ENCODE results near the gene PRRC1.

PRRC1 gene

GRCh38 chr5:127513408-127513970 lies 4.0 kb upstream of the PRRC1 start:
- H4K20me1 ChIP-seq = peaks cover 3% of the 10 kb centered on the region
- H3K36me3 ChIP-seq = no peaks in the 10 kb centered on the region
- H3K27ac ChIP-seq = no peak overlapping the region
- H3K9me3 ChIP-seq = no peaks in the 10 kb centered on the region
- H3K4me3 ChIP-seq = no peak overlapping the region
- no peak for TF ChIP-seq Cebpa-rat (IDR thresholded peaks at IDR 0.05)
- no peaks in the 10 kb centered on the region for H3K27me3 ChIP-seq
- H3K9ac ChIP-seq = no peak overlapping the region
- H3K4me2 ChIP-seq = no peak overlapping the region
- H3K4me1 ChIP-seq = peaks cover 5% of the 10 kb centered on the region

GRCh38 chr5:127514816-127515215 lies 2.6 kb upstream of the PRRC1 start:
- H4K20me1 ChIP-seq = peaks cover 14% of the 10 kb centered on the region
- no peak for TF ChIP-seq Cebpa-rat (IDR thresholded peaks at IDR 0.05)
- no peak overlapping the region for H3K4me3 ChIP-seq
- H3K4me1 ChIP-seq = peaks cover 18% of the 10 kb centered on the region
- no peaks in the 10 kb centered on the region for H3K27me3 ChIP-seq
- H3K4me2 ChIP-seq = no peak overlapping the region
- peaks cover 3% of the 10 kb centered on the region; the same call in 1 of the 2 replicates for H3K9me3 ChIP-seq
- H3K27ac ChIP-seq = no peak overlapping the region
- H3K9ac ChIP-seq = no peak overlapping the region
- peaks cover 8% of the 10 kb centered on the region for H3K36me3 ChIP-seq

- no peak overlapping the region for H3K4me3 ChIP-seq
- H3K4me2 ChIP-seq = no peak overlapping the region
- peaks cover 18% of the 10 kb centered on the region for H3K4me1 ChIP-seq
- H3K9me3 ChIP-seq = peaks cover 14% of the 10 kb centered on the region
- H3K27me3 ChIP-seq = no peaks in the 10 kb centered on the region
- H3K9ac ChIP-seq = no peak overlapping the region
- H4K20me1 ChIP-seq = peaks cover 21% of the 10 kb centered on the region
- no peak for TF ChIP-seq Cebpa-rat (IDR thresholded peaks at IDR 0.05)
- peaks cover 19% of the 10 kb centered on the region for H3K36me3 ChIP-seq
- no peak overlapping the region for H3K27ac ChIP-seq
These were observed 1.6 kb upstream of the PRRC1 start for GRCh38 chr5:127515693-127516440.

GRCh38 chr5:127517110-127517479 lies 345 bp upstream of the PRRC1 start:
- Histone ChIP-seq H3K9ac (peak overlapping the region; percentile 71), H3K9me3 (peaks cover 25% of the 10 kb centered on the region), H3K4me1 (peaks cover 18% of the 10 kb centered on the region), H3K27me3 (no peaks in the 10 kb centered on the region), H3K4me2 (peak overlapping the region; percentile 78), H3K27ac (peak overlapping the region; percentile 42; the same call in 1 of the 2 replicates), H3K36me3 (peaks cover 31% of the 10 kb centered on the region), H3K4me3 (peak overlapping the region; percentile 88), H4K20me1 (peaks cover 34% of the 10 kb centered on the region)
- no peak for TF ChIP-seq Cebpa-rat (IDR thresholded peaks at IDR 0.05)

GRCh38 chr5:127518319-127518621 lies 830 bp downstream of the PRRC1 start:
- TF ChIP-seq Cebpa-rat (IDR thresholded peaks at IDR 0.05) = no peak
- Histone ChIP-seq H3K4me1 (peaks cover 18% of the 10 kb centered on the region), H4K20me1 (peaks cover 45% of the 10 kb centered on the region), H3K27ac (peak overlapping the region; percentile 91), H3K4me2 (peak overlapping the region; percentile 86), H3K4me3 (peak overlapping the region; percentile 88), H3K9ac (peak overlapping the region; percentile 92), H3K27me3 (no peaks in the 10 kb centered on the region), H3K36me3 (peaks cover 41% of the 10 kb centered on the region), H3K9me3 (peaks cover 27% of the 10 kb centered on the region)

- no peak overlapping the region for H3K27ac ChIP-seq
- H3K9me3 ChIP-seq = peaks cover 29% of the 10 kb centered on the region
- no peak overlapping the region for H3K4me3 ChIP-seq
- H3K4me1 ChIP-seq = peaks cover 18% of the 10 kb centered on the region
- peak overlapping the region; percentile 86 for H3K4me2 ChIP-seq
- no peak overlapping the region for H3K9ac ChIP-seq
- peaks cover 50% of the 10 kb centered on the region for H4K20me1 ChIP-seq
- peaks cover 54% of the 10 kb centered on the region for H3K36me3 ChIP-seq
- no peaks in the 10 kb centered on the region for H3K27me3 ChIP-seq
- TF ChIP-seq Cebpa-rat (IDR thresholded peaks at IDR 0.05) = no peak
These were observed 2.1 kb downstream of the PRRC1 start for GRCh38 chr5:127519527-127519926.

- Histone ChIP-seq H3K4me2 (no peak overlapping the region), H3K9me3 (peaks cover 35% of the 10 kb centered on the region), H3K27ac (no peak overlapping the region), H3K9ac (no peak overlapping the region), H3K4me1 (peaks cover 18% of the 10 kb centered on the region), H3K4me3 (no peak overlapping the region), H3K27me3 (no peaks in the 10 kb centered on the region), H3K36me3 (peaks cover 67% of the 10 kb centered on the region), H4K20me1 (peaks cover 60% of the 10 kb centered on the region)
- no peak for TF ChIP-seq Cebpa-rat (IDR thresholded peaks at IDR 0.05)
These were observed 3.8 kb downstream of the PRRC1 start for GRCh38 chr5:127521138-127521770.

- Histone ChIP-seq H4K20me1 (peaks cover 68% of the 10 kb centered on the region), H3K9ac (no peak overlapping the region), H3K4me2 (no peak overlapping the region), H3K9me3 (peaks cover 28% of the 10 kb centered on the region), H3K4me3 (no peak overlapping the region), H3K36me3 (peaks cover 92% of the 10 kb centered on the region), H3K27me3 (no peaks in the 10 kb centered on the region), H3K4me1 (no peaks in the 10 kb centered on the region), H3K27ac (no peak overlapping the region)
- TF ChIP-seq Cebpa-rat (IDR thresholded peaks at IDR 0.05) = no peak
These were observed 7.7 kb downstream of the PRRC1 start for GRCh38 chr5:127525181-127525580.

GRCh38 chr5:127529904-127530682 lies 12.7 kb downstream of the PRRC1 start:
- TF ChIP-seq Cebpa-rat (IDR thresholded peaks at IDR 0.05) = no peak
- no peak overlapping the region for H3K4me2 ChIP-seq
- H3K27me3 ChIP-seq = no peaks in the 10 kb centered on the region
- H3K4me3 ChIP-seq = no peak overlapping the region
- H3K36me3 ChIP-seq = peaks cover 88% of the 10 kb centered on the region
- no peaks in the 10 kb centered on the region; the same call in 1 of the 2 replicates for H3K9me3 ChIP-seq
- no peak overlapping the region for H3K27ac ChIP-seq
- 0 out of 2 replicates have a peak, but pooled peaks cover 35% of the 10 kb centered on the region for H4K20me1 ChIP-seq
- no peak overlapping the region for H3K9ac ChIP-seq
- H3K4me1 ChIP-seq = no peaks in the 10 kb centered on the region

Data from BLaER1 (cell line).